RKO (cell line): Measurements from ENCODE around the gene WAC.
A peak's percentile ranks its signal among the peaks of the same experiment; 100 is the strongest.
"Not testable (repeated sequence)": the region's sequence is repeated elsewhere in the genome, so short reads cannot be mapped to it uniquely, and the experiment has no call there.

Experiments used
- DNase-seq: peaks from one replicate; pipeline ENCODE4 v3.0.0-alpha.2; 2016; ENCODE audit warnings: low spot score

WAC gene, protein sequence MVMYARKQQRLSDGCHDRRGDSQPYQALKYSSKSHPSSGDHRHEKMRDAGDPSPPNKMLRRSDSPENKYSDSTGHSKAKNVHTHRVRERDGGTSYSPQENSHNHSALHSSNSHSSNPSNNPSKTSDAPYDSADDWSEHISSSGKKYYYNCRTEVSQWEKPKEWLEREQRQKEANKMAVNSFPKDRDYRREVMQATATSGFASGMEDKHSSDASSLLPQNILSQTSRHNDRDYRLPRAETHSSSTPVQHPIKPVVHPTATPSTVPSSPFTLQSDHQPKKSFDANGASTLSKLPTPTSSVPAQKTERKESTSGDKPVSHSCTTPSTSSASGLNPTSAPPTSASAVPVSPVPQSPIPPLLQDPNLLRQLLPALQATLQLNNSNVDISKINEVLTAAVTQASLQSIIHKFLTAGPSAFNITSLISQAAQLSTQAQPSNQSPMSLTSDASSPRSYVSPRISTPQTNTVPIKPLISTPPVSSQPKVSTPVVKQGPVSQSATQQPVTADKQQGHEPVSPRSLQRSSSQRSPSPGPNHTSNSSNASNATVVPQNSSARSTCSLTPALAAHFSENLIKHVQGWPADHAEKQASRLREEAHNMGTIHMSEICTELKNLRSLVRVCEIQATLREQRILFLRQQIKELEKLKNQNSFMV

DNA sequence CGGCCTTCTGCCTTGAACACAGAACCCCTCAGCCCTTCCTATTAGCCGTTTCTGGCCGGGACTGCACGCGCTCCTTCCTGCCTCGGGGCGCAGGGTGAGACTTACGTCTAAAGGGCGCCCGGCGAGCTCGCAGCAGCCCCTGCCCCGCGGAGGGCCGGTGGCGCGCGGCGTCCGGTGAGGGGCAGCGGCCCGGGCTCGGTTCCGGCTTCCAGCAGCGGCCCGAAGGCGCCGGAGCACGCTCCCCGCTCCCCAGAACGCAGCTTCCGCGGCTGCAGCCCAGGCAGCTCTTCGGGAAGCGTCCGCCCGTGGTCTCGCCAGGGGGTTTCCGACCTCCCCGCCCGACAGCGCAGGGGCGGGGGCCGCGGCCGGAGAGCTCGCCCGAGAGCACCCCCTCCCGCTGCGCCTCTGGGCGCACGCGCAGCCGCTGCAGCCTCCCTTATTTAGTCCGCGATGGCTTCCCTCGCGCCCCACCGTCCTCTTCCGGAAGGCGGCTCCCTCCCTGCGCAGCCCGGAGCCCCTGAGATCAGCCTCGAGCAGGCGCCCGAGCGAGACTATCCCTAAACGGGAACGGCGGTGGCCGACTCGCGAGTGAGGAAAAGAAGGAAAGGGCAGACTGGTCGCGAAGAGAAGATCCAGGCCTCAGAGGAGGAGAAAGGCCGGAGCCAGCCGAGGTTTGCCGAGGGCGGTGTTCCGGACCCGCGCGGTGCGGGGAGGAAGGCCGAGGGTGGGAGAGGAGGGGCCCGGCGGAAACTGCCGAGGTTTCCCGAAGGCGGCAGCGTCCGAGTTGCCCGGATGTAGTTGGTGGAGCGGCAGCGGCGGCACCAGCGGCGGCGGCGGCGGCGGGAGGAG lies at the start of gene WAC:
Gene WAC (plus strand): TSS at position 782 of the 849 bp plus-strand sequence. CDS start 462 bp downstream, outside the sequence.
- peak; percentile 93 for DNase-seq

DNA sequence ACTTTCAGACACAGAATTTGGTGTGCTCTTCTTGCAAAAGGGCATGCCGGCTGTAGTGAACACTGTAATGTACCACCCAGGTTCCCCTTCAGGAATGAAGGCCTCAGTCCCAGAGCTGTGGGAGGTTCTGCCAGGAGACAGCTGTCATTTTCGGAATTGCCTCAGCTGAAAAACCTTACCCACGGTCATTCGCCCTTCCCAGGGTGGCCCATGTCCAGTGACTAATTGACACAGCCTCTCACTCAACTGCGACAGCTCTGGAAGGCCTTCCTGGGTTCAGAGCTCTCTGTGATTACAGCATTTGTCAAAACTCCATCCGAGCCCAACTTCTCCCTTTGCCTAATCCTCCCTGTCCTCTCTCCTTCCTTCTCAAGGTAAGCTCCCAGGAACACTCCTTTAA lies 43.7 kb upstream of the WAC start:
- DNase-seq = no peak

DNA sequence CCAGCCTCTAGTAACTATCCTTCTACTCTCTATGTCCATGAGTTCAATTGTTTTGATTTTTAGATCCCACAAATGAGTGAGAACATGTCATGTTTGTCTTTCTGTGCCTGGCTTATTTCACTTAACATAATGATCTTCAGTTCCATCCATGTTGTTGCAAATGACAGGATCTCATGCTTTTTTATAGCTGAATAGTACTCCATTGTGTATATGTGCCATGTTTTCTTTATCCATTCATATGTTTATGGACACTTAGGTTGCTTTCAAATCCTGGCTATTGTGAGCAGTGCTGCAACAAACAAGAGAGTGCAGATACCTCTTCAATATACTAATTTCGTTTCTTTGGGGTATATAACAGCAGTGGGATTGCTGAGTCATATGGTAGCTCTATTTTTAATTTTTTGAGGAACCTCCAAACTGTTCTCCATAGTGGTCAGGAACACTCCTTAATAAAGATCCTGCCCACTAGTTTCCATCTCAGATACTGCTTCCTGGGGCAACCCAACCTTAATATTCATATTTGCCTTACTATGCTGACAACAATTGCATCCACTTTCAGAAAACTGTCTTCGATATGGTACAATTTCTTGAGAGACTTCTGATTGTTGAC lies 42.6 kb upstream of the WAC start:
- not testable (repeated sequence) for DNase-seq

DNA sequence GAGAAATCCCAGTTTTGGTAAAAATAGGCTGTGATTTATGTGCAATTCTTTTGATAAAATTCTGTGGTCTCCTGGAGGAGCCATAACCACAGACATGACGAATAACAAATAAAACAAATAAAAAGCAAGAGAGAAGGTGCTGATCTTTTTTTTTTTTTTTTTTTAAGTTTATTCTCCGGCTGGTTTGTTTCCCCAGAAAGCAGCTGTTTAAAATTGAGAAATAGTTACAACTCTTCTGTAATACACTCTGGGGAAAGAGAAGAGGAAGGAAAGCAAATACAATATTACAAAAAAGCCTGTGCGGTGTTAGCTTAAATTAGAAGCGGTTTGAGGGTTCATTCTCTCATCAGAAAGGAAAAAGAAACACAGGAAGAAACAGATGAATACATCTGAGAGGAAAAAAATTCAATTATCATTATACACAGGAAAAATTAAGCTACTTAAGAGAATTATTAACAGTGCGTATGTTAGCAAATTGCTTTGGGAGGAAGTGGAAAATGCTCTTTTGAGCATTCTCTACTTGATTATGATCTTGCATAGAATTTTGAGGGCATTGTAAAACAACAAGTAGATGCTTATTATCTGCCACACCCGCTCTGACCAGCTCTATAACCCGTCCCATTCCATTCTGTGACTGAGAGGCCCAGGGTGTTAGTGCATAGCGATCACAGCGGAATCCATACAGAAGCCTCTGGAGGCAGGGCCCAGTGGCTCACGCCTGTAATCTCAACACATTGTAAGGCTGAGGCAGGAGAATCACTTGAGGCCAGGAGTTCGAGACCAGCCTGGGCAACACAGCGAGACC lies 40.6 kb upstream of the WAC start:
- no peak for DNase-seq

DNA sequence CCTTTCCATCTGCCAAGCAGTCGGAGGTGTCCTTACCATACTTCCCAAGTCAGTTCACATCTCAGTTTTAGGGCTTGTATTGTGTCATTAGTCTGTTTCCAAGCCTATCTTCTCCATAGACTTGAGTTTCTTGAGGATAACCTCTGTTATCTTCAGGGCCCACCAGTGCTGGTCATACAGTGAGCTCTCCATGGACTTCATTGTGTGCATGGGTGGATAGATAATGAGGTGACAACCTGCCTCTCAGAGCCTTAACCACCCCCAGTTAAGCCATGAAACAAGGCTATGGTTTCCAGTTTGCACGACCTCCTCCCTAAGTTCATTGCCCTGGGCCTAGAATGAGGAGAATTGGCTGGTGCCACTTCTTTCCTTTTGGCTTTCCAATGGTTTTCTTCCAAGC lies 38.5 kb upstream of the WAC start:
- DNase-seq = no peak

DNA sequence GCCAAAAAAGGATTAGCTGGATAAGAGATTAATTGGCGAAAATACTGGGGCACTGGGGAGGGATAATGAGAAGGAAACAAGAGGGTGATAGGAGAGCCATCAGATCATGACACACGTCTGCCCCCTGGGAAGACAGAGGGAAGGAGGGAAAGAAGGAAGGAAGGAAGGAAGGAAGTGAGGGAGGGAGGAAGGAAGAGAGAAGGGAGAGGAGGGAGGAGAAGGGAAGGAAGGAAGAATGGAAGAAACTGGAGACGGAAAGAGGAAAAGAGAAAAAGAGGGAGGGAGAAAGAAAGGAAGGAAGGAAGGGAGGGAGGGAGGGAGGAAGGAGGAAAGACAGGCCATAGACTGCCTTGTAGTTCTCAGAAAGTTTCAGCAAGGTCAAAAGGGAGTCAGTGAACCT lies 37.8 kb upstream of the WAC start:
- DNase-seq = no peak

DNA sequence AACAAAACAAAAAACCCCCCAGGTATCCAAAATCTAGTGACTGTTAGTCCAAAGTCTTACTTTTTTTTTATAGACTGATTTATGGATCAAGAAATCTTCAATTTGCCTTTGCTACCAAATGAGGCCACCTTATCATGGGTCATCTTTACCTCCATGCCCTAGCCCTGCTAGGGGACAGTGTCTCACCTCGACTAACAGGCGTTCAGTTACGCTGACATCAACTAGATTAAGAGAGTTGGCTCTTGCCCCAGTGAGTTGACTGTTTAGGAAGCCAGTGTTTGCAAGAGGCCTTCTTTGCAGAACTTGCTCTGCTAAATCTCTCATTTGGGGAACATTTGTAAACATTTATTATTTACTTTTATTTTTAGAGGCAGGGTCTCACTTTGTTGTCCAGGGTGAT lies 36.9 kb upstream of the WAC start:
- DNase-seq = no peak

DNA sequence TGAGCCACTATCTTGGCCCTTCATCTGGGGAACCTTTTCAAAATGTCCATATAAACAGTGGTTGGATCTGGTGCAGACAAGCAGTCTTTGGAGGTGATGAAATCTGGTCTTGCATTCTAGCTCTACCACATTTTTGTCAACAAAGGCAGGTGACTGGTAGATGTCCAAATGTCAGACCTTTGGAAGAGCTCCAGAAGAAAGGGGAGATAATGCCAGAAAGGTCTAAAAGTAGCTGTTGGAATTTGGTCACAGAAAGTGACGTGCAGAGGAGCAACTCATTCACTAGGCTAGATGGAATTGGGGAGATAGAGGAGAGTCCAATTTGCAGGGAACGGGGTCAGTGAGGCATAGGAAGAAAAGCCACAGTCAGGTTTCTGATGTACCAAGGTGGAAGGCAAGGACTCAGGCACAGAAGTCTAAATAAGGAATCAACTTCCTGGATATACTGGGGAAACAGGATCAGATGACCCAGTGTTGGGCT lies 36.4 kb upstream of the WAC start:
- DNase-seq = no peak

DNA sequence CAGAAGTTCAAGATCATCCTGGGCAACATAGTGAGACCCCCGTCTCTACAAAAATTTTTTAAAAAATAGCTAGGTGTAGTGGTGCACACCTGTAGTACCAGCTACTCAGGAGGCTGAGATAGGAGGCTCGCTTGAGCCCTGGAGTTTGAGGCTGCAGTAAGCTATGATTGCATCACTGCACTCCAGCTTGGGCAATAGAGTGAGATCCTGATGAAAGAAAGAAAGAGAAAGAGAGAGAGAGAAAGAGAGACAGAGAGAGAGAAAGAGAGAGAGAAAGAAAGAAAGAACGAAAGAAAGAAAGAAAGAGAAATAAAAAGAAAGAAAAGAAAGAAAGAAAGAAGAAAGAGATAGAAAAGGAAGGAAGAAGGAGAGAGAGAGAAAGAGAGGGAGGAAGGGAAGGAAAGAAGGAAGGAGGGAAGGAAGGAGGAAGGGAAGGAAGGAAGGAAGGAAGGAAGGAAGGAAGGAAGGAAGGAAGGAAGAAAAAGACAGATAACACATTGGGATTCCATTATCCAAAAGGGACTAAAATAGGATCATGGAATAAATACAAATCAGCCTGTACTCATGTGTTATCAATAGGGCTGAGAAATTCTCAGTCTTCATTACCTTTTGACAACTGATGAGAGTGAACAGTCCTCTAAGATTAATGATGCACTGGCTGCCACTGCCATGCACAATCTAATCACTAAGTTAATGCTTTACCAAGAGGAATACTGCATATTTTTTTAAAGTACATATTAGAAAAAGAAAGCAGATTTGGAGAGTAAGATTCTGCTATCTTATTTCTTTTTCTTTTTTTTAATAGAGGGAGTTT lies 35.4 kb upstream of the WAC start:
- no peak for DNase-seq

DNA sequence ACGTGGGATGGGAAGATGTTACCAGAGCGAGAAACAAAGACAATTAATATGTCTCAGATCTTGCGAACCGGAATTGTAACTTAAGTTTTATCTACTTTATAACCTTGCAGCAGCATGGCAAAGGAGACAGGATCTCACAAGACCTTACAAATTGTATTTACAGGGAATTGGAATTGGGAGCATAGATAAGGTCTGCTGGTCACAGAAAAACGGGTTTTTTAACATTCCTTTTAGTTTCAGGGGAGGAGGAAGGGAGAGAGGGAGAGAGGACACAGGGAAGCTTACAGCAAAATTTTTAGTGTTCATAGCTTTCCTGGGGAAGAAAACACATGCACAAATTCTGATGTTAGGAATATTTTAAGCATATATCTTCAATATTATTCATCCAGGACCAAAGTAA lies 32.7 kb upstream of the WAC start:
- DNase-seq = not testable (repeated sequence)

DNA sequence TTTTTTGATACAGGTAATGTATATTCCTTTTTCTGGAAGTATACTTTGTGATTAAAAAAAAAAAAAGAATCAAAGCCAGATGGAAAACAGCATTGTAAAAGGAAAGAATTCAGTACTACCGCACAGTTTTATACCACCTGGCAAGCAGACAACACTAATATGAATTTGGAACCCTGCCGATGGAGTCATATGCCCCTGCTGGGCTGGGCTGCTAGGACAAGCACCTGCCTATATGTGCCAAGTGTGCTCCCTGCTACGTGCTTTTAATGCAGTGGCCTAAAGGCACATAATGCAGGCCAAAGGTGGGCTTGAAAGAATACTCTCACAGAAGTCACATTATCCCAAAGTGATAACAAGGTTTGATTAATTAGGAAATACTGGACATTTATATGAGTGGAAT lies 29.8 kb upstream of the WAC start:
- peak; percentile 65 for DNase-seq

DNA sequence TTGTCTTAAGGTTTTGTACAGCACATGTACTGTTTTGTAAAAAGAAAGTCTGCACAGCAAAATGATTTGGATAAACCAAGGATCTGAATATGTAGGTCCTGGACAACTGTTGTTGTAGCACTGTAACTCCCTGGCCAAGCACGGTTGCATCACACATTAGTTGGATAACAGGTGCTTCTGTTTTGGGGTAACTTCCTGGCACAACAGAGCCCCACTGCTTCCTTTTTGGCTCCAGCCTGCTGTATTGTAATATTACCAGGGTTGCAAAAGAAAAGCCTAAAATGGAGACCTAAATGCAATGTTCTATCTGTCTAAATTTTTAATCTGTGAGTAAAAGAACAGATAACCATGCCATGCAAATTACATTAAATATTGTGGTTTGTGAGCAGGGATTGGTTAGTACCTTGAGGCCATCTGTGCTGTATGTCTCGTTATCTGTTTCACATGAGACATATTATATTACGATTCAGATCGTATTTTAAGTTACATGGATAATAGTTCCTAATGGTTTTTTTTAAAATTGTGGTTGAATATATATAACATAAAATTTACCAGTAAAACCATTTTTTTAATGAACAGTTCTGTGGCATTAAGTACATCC lies 27.5 kb upstream of the WAC start:
- DNase-seq = no peak

DNA sequence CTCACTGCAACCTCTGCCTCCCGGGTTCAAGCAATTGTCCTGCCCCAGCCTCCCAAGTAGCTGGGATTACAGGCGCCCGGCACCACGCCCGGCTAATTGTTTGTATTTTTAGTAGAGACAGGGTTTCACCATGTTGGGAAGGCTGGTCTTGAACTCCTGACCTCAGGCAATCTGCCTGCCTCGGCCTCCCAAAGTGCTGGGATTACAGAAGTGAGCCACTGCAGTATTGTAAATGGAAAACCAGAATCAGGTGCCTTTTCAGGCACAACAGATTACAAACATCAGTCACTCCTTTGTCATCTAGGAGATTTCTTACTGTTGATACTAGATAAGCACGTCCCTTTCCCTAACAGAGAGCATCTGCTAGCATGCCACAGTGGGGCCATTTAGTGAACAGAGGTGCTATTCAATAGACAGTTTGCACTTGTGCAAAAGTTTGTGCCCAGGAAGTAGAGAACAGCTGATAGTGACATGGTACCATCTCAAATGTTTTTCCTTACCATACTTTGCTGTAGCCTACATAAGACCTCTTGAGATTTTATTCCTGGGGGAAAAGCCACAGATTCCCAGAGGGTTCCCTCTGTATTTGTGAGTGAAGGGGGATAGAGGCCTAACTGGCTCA lies 24.5 kb upstream of the WAC start:
- no peak for DNase-seq

DNA sequence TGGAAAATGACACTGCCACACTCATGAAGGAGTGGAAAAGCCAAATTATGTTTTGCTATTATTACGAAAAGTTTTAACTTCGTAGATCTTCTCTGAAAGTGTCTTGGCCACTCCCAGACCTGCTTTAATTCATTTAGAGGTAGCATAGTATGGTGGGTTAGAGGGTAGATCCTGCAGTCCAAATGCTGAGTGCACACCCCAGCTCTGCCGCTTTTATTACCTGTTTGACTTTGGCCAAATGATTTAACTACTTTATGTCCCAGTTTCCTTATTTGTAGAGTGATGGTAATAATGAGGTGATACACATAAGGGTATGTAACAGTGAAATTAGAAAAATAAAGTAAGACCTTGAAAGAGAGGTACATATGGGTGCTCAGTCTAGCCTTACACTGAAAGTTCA lies 23.6 kb upstream of the WAC start:
- no peak for DNase-seq

DNA sequence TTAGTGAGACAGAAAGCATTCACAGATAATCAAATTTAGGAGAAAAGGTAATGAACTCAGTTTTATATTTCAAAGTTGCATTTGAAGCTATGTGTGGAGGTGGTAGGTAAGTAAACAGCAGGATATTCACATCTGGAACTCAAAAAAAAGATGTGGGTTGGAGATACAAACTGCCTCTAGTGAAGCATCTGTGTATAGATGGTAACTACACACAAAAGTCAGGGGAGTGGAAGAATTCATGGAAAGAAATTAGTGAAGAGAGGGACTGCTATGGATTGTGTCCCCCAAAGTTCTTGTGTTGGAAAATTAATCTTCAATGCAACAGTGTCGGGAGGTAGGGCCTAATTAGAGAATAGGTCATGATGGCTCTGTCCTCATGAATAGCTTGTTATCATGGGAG lies 18.3 kb upstream of the WAC start:
- no peak for DNase-seq

DNA sequence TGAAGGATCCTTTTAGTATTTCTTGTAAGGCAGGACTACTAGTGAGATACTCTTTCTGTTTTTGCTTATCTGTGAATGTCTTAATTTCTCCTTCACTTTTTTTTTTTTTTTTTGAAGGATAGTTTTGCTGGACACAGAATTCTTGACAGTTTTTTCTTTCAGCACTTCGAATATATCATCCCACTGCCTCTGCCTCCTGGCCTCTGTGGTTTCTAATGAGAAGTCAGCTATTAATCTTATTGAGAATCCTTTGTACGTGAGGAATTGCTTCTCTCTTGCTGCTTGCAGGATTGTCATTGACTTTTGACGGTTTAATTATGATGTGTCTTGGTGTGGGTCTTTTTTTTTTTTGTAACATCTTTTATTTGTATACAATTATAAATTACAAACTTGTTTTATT lies 12.6 kb upstream of the WAC start:
- DNase-seq = no peak

DNA sequence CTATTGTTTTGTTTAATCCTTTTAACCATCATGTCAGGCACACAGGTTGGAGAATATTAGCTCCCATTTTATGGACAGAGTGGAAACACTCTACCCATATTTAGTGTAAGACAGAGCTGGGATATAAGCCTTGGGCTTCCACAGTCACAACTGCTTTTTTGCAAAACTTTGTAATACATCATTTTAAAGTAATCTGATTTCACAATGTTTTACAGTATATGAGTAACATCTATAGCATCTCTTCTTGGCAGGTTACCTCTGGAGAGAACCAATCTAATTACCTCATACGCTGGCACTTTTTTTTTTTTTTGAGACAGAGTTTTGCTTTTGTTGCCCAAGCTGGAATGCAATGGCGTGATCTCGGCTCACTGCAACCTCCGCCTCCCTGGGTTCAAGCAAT lies 12.1 kb upstream of the WAC start:
- peak; percentile 45 for DNase-seq

DNA sequence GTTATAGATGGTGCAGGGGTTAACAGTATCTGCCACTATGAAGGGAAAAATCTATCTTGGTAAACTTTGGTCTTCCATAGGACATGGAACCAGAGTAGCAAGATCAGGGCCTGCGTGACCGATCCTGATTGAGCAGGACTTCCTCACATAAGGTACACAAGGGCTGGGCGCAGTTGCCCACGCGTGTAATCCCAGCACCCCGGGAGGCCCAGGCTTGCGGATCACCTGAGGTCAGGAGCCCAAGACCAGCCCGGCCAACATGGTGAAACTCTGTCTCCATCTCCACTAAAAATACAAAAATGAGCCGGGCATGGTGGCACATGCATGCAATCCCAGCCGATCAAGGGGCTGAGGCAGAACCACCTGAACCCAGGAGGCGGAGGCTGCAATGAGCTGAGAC lies 11.0 kb upstream of the WAC start:
- not testable (repeated sequence) for DNase-seq

DNA sequence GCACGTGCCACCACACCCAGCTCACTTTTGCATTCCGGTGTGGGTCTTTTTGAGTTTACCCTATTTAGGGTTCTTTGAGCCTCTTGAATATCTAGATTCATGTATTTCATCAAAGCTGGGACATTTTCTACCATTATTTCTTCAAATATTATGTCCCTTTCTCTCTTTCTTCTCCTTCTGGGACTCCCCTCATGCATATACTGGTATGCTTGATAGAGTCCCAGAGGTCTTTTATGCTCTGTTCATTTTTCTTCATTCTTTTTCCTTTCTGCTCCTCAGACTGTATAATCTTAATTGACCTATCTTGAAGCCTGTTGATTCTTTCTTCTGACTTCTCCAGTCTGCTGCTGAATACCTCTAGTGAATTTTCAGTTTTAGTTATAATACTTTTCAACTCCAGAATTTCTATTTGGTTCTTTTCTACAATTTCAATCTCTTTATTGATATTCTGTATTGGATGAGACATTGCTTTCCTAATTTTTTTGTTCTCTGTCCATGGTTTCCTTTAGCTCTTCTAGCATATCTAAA lies 9.1 kb upstream of the WAC start:
- no peak for DNase-seq
